DND-41 (cell line): Measurements from ENCODE around the gene GDPD4.

Source experiments
- CTCF ChIP-seq: IDR thresholded peaks from 2 replicates; pipeline ENCODE4 v1.5.1; 2012; ENCODE audit warnings: borderline replicate concordance, low read length, moderate library complexity, mild to moderate bottlenecking; ENCODE audit not compliant: poor library complexity, severe bottlenecking; ENCODE audit errors: extremely low read depth
- EZH2 ChIP-seq: IDR thresholded peaks from 3 replicates; pipeline ENCODE4 v1.6.1; 2012; ENCODE audit warnings: borderline replicate concordance, low read depth, mild to moderate bottlenecking, moderate library complexity, low read length, inconsistent platforms; ENCODE audit not compliant: severe bottlenecking

- TF ChIP-seq CTCF (no peak), EZH2 (no peak)
Observed at GRCh38 chr11:77324508-77324907, 23.0 kb upstream of the GDPD4 start.
